ENCODE results near the gene ORMDL3. TPM values are rescaled to one million over a fixed set of nuclear protein-coding genes. Genes with fewer than 3 reads are reported as not detected.

The ORMDL3 gene
- total RNA-seq, 6 experiments from 2014 or later: 105 to 174 (median 128) TPM

- H3K4me1 ChIP-seq: peaks cover 0 to 68% (median 38%) of the 10 kb centered on the region in 4 donors
- peak overlapping the region; percentile 89 to 98 (median 95) for H3K27ac ChIP-seq
- no peaks in the 10 kb centered on the region for H3K9me3 ChIP-seq
- 37% methylated on average over 2 of the region's 3 CpGs for WGBS (ENCODE audit: insufficient coverage, low coverage, low lambda C conversion rate, missing lambda C conversion rate)
- H3K4me3 ChIP-seq: peak overlapping the region in 2 of 3 donors; percentile 28 to 84
- intact Hi-C loops (cut with DNase I): no loop called here
- no peaks in the 10 kb centered on the region for H3K27me3 ChIP-seq
- ATAC-seq (peak; percentile 2 to 11 (median 6)), DNase-seq (peak; percentile 59 to 77 (median 76))
- peaks cover 0 to 28% (median 14%) of the 10 kb centered on the region in 4 donors for H3K36me3 ChIP-seq
- TF ChIP-seq CTCF (IDR thresholded peaks at IDR 0.05) (no peak), POLR2A (IDR thresholded peaks at IDR 0.05) (peak; percentile 44)
Measured at GRCh38 chr17:39924691-39925055, 2.7 kb downstream of the ORMDL3 start.

GRCh38 chr17:39923836-39924690, 3.3 kb downstream of the ORMDL3 start:
- Histone ChIP-seq H3K27me3 (no peaks in the 10 kb centered on the region), H3K4me1 (peaks cover 0 to 66% (median 38%) of the 10 kb centered on the region in 4 donors), H3K9me3 (no peaks in the 10 kb centered on the region), H3K36me3 (peaks cover 0 to 29% (median 15%) of the 10 kb centered on the region in 4 donors), H3K4me3 (peak overlapping the region in 2 of 3 donors; percentile 28 to 84), H3K27ac (peak overlapping the region; percentile 89 to 98 (median 95))
- peak; percentile 33 for TF ChIP-seq POLR2A (IDR thresholded peaks at IDR 0.05)
- TF ChIP-seq CTCF (IDR thresholded peaks at IDR 0.05): no peak
- DNase-seq (peak; percentile 88 to 93 (median 90)), ATAC-seq (peak; percentile 41 to 58 (median 46))
- WGBS (ENCODE audit: insufficient coverage, low coverage, low lambda C conversion rate, missing lambda C conversion rate): 20% methylated on average over 4 of the region's 17 CpGs
- intact Hi-C loops (cut with DNase I): no loop called here

- ATAC-seq (no peak), DNase-seq (no peak)
- H3K36me3 ChIP-seq: peaks cover 0 to 29% (median 15%) of the 10 kb centered on the region in 4 donors
- TF ChIP-seq CTCF (IDR thresholded peaks at IDR 0.05) (no peak), POLR2A (IDR thresholded peaks at IDR 0.05) (no peak)
- H3K27ac ChIP-seq: peak overlapping the region; percentile 89 to 98 (median 95)
- no peaks in the 10 kb centered on the region for H3K27me3 ChIP-seq
- intact Hi-C loops (cut with DNase I): no loop called here
- no peaks in the 10 kb centered on the region for H3K9me3 ChIP-seq
- WGBS (ENCODE audit: insufficient coverage, low coverage, low lambda C conversion rate, missing lambda C conversion rate): 89% methylated on average over 5 of the region's 6 CpGs
- H3K4me1 ChIP-seq: peaks cover 0 to 61% (median 34%) of the 10 kb centered on the region in 4 donors
- peak overlapping the region in 1 of 3 donors; percentile 28 for H3K4me3 ChIP-seq
Measured at GRCh38 chr17:39923230-39923629, 4.2 kb downstream of the ORMDL3 start.

GRCh38 chr17:39922006-39922405, 5.4 kb downstream of the ORMDL3 start:
- intact Hi-C loops (cut with DNase I): no loop called here
- ATAC-seq (peak; percentile 45 to 65 (median 50)), DNase-seq (peak; percentile 73 to 88 (median 85))
- H3K27me3 ChIP-seq: no peaks in the 10 kb centered on the region
- peak overlapping the region; percentile 89 to 98 (median 95) for H3K27ac ChIP-seq
- peaks cover 0 to 66% (median 32%) of the 10 kb centered on the region in 4 donors for H3K4me1 ChIP-seq
- no peak for TF ChIP-seq POLR2A (IDR thresholded peaks at IDR 0.05)
- no peak for TF ChIP-seq CTCF (IDR thresholded peaks at IDR 0.05)
- peaks cover 0 to 29% (median 15%) of the 10 kb centered on the region in 4 donors for H3K36me3 ChIP-seq
- no peak overlapping the region for H3K4me3 ChIP-seq
- H3K9me3 ChIP-seq: no peaks in the 10 kb centered on the region
- 31% methylated on average over 4 of the region's 6 CpGs for WGBS (ENCODE audit: insufficient coverage, low coverage, low lambda C conversion rate, missing lambda C conversion rate)
